Cardiac fibroblast (primary cell): ENCODE measurements around the gene C2orf49.

Experiments used
- DNase-seq, 2 donors: peaks; one replicate each; pipeline versions ENCODE4 v3.0.0 to v3.0.0-alpha.2; 2010; ENCODE audit warnings: low read depth in 2 of 2
- H3K4me3 ChIP-seq, 2 donors: replicated peaks in 1 of 2; 1 replicate in 1 of 2; 2 replicates in 1 of 2; pipeline ENCODE4 v1.5.1; 2011; ENCODE audit warnings: low read depth in 2 of 2, low read length in 2 of 2, mild to moderate bottlenecking in 2 of 2, moderate library complexity in 1 of 2
- TF ChIP-seq, protein P1 (sequence below): IDR thresholded peaks from one replicate; pipeline ENCODE4 v1.5.1; 2011; ENCODE audit warnings: low read depth, mild to moderate bottlenecking, low read length, inconsistent platforms

C2orf49 gene

DNA sequence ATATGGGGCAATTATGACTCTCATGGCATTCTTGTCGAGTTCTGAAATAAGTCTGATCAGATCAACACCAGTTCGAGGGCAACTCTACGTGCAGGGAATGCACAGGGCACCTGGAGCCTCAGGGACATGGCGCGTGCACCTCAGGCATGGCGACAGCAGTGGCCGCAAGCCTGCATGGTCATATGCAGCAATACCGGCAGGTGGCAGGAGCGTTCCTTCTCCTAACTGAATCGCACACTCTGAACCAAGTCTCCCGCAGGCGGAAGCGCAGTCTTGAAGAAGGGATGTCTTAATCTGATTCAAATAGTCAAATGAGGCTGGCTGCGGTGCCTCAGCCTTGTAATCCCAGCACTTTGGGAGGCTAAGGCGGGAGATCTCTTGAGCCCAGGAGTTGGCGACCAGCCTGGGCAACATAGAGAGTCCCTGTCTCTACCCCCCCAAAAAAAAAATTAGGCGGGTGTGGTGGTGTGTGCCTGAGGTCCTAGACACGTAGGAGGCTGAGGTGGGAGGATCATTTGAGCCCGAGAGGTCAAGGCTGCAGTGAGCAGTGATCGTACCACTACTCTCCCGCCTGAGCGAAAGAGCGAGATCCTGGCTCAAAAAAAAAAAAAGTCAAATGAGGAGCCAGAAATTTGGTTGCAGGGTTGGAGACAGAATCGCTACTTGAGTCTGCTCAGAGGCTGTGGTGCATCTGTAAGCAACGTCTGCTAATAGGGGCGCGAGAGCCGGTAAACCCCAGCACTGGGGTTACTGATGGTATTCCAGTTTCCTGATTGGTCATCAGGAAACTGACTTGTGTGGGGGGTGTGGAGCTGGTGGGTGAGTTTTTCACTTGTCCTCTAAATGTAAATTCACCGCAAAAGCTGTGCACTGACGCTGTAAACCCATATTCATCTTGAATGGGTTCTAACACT is 32.7 kb downstream of the C2orf49 start:
- TF ChIP-seq, protein P1, sequence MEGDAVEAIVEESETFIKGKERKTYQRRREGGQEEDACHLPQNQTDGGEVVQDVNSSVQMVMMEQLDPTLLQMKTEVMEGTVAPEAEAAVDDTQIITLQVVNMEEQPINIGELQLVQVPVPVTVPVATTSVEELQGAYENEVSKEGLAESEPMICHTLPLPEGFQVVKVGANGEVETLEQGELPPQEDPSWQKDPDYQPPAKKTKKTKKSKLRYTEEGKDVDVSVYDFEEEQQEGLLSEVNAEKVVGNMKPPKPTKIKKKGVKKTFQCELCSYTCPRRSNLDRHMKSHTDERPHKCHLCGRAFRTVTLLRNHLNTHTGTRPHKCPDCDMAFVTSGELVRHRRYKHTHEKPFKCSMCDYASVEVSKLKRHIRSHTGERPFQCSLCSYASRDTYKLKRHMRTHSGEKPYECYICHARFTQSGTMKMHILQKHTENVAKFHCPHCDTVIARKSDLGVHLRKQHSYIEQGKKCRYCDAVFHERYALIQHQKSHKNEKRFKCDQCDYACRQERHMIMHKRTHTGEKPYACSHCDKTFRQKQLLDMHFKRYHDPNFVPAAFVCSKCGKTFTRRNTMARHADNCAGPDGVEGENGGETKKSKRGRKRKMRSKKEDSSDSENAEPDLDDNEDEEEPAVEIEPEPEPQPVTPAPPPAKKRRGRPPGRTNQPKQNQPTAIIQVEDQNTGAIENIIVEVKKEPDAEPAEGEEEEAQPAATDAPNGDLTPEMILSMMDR: peak; percentile 81
- peak; percentile 92 to 93 for DNase-seq
- H3K4me3 ChIP-seq: no peak overlapping the region

DNA sequence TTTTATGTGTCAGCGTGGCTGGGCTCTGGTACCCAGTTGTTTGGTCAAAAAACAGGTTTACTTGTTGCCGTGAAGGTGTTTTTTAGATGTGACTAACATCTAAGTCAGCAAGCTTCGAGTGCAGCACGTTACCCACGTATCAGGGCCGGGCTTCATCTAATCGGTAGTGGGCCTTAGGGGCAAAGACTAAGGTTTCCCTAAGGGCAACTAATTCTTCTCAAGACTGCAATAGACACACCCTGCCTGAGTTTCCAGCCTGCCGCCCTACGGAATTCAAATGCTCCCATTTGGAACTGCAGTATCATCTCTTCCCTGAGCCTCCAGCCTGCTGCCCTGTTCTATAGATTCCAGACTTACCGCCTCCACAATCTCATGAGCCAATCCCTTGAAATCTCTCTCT is 33.8 kb downstream of the C2orf49 start:
- no peak overlapping the region for H3K4me3 ChIP-seq
- peak in 1 of 2 donors; percentile 17 for DNase-seq
- TF ChIP-seq, protein P1: no peak

GRCh38 chr2:105371810-105372209 is 34.5 kb downstream of the C2orf49 start:
- DNase-seq: no peak
- TF ChIP-seq, protein P1: no peak
- no peak overlapping the region for H3K4me3 ChIP-seq

DNA sequence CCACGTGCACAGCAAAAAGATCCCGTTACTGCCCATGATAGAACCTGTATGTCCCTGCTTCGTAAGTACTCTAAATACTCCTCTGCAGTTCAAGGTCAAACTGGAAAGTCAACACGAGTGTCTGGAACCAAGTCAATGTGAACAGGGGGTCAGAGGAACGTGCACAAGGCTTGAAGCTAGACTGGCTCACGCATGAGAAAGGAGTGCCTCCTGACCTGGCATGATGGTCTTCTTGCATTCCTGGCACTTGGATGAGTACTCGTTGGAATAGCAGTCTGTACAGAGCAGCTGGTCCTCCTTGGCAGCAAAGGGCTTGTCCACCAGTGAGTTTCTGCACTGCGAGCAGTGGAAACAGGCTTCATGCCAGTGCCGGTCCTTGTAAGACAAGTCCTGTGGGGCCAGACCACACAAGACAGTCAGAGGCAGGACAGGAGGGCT is 36.0 kb downstream of the C2orf49 start:
- TF ChIP-seq, protein P1: no peak
- DNase-seq: peak; percentile 42 to 73
- H3K4me3 ChIP-seq: no peak overlapping the region

- TF ChIP-seq, protein P1: no peak
- H3K4me3 ChIP-seq: no peak overlapping the region
These were observed 36.6 kb downstream of the C2orf49 start for GRCh38 chr2:105373895-105374401.

GRCh38 chr2:105375001-105375561 is 37.7 kb downstream of the C2orf49 start:
- H3K4me3 ChIP-seq: no peak overlapping the region
- TF ChIP-seq, protein P1: no peak

More at GRCh38 chr2:105373895-105374401, 36.6 kb downstream of the C2orf49 start:
- peak in 1 of 2 donors; percentile 14 for DNase-seq

More at GRCh38 chr2:105375001-105375561, 37.7 kb downstream of the C2orf49 start:
- DNase-seq: peak; percentile 72 to 89
